HEK293 (cell line): ENCODE results near the gene NAPB.

Experiments
- CTCF ChIA-PET: fragments of 350-600 bp; formaldehyde crosslinking; extraction: SDS; loops from one replicate; lab custom pipeline; 2021; ENCODE audit warnings: antibody characterized with exemption; lab: Yijun Ruan, JAX
- POLR2A ChIA-PET: fragments of 300-600 bp; formaldehyde crosslinking; extraction: SDS; loops from one replicate; lab custom pipeline; 2020; ENCODE audit warnings: antibody characterized with exemption, inconsistent platforms; lab: Yijun Ruan, JAX
- H3K27ac ChIP-seq: fragments of 200-500 bp; sonication (Bioruptor generic); 2 replicates; pipeline ENCODE4 v1.5.1; 2014; ENCODE audit warnings: low read depth, low read length, control low read depth, inconsistent platforms; ENCODE audit errors: extremely low read depth
- H3K36me3 ChIP-seq, 2 experiments: fragments of 200-500 bp in 1 of 2; sonication (Bioruptor generic) in 1 of 2; 1 replicate in 1 of 2; 2 replicates in 1 of 2; pipeline ENCODE4 v1.5.1; 2014 to 2017; ENCODE audit warnings: inconsistent platforms in 2 of 2, low read length in 2 of 2; ENCODE audit not compliant: control insufficient read depth in 2 of 2, insufficient read depth in 1 of 2
- H3K4me1 ChIP-seq: fragments of 200-500 bp; sonication (Bioruptor generic); 2 replicates; pipeline ENCODE4 v1.5.1; 2014; ENCODE audit warnings: mild to moderate bottlenecking, low read length, inconsistent platforms; ENCODE audit not compliant: control insufficient read depth, insufficient read depth
- H3K4me3 ChIP-seq: 2 replicates; pipeline ENCODE4 v1.5.1; 2011; ENCODE audit warnings: low read depth, mild to moderate bottlenecking, control low read depth, low read length, moderate library complexity
- H3K9me3 ChIP-seq: fragments of 200-500 bp; sonication (Bioruptor generic); 2 replicates; pipeline ENCODE4 v1.5.1; 2014; ENCODE audit warnings: low read depth, low read length, inconsistent platforms; ENCODE audit not compliant: control insufficient read depth, insufficient read depth
- HIC1 ChIP-seq: fragments of 450-650 bp; formaldehyde crosslinking; IDR thresholded peaks from 2 replicates; pipeline ENCODE4 v1.5.1; 2016; ENCODE audit warnings: missing biosample characterization, missing genetic modification characterization
- INSM2 ChIP-seq: fragments of 450-650 bp; formaldehyde crosslinking; IDR thresholded peaks from 2 replicates; pipeline ENCODE4 v1.5.1; 2016; ENCODE audit warnings: missing biosample characterization, missing genetic modification characterization
- SP3 ChIP-seq: fragments of 450-650 bp; formaldehyde crosslinking; IDR thresholded peaks from 2 replicates; pipeline ENCODE4 v1.5.1; 2016; ENCODE audit warnings: missing biosample characterization, missing genetic modification characterization
- ZFP3 ChIP-seq: fragments of 450-650 bp; formaldehyde crosslinking; IDR thresholded peaks from 2 replicates; pipeline ENCODE4 v1.5.1; 2016; ENCODE audit warnings: low read depth, missing biosample characterization, missing genetic modification characterization
- ZNF19 ChIP-seq: fragments of 450-650 bp; formaldehyde crosslinking; IDR thresholded peaks from 2 replicates; pipeline ENCODE4; 2016; ENCODE audit warnings: missing biosample characterization, missing genetic modification characterization, low read depth
- ZNF239 ChIP-seq: fragments of 450-650 bp; formaldehyde crosslinking; IDR thresholded peaks from 2 replicates; pipeline ENCODE4 v1.5.1; 2016; ENCODE audit warnings: missing biosample characterization, missing genetic modification characterization
- ZNF24 ChIP-seq: fragments of 450-650 bp; formaldehyde crosslinking; IDR thresholded peaks from 2 replicates; pipeline ENCODE4 v1.5.1; 2016; ENCODE audit warnings: missing biosample characterization, missing genetic modification characterization
- ZNF404 ChIP-seq: fragments of 450-650 bp; formaldehyde crosslinking; IDR thresholded peaks from 2 replicates; pipeline ENCODE4 v1.5.1; 2017; ENCODE audit warnings: missing biosample characterization, missing genetic modification characterization
- ZNF433 ChIP-seq: fragments of 450-650 bp; formaldehyde crosslinking; IDR thresholded peaks from 2 replicates; pipeline ENCODE4 v1.5.1; 2016; ENCODE audit warnings: missing biosample characterization, missing genetic modification characterization, low read depth
- ZNF514 ChIP-seq: fragments of 450-650 bp; formaldehyde crosslinking; IDR thresholded peaks from 2 replicates; pipeline ENCODE4 v1.5.1; 2016; ENCODE audit warnings: missing biosample characterization, missing genetic modification characterization
- ZNF571 ChIP-seq: fragments of 450-650 bp; formaldehyde crosslinking; IDR thresholded peaks from 2 replicates; pipeline ENCODE4 v1.5.0; 2017; ENCODE audit warnings: missing biosample characterization, missing genetic modification characterization
- ZNF585B ChIP-seq: fragments of 450-650 bp; formaldehyde crosslinking; IDR thresholded peaks from 2 replicates; pipeline ENCODE4 v1.5.1; 2016; ENCODE audit warnings: missing biosample characterization, missing genetic modification characterization
- ZNF596 ChIP-seq: fragments of 450-650 bp; IDR thresholded peaks from 2 replicates; pipeline ENCODE4 v1.5.0; 2018; ENCODE audit warnings: missing biosample characterization, mild to moderate bottlenecking, missing genetic modification characterization, moderate library complexity
- ZNF677 ChIP-seq: fragments of 450-650 bp; IDR thresholded peaks from 2 replicates; pipeline ENCODE4 v1.5.0; 2018; ENCODE audit warnings: missing biosample characterization, mild to moderate bottlenecking, missing genetic modification characterization, moderate library complexity
- ZNF701 ChIP-seq: fragments of 450-650 bp; formaldehyde crosslinking; IDR thresholded peaks from 2 replicates; pipeline ENCODE4 v1.5.1; 2016; ENCODE audit warnings: missing biosample characterization, missing genetic modification characterization
- ZNF776 ChIP-seq: fragments of 450-650 bp; formaldehyde crosslinking; IDR thresholded peaks from 2 replicates; pipeline ENCODE4 v1.5.0; 2017; ENCODE audit warnings: missing biosample characterization, missing genetic modification characterization, borderline replicate concordance
- ZNF777 ChIP-seq: fragments of 450-650 bp; formaldehyde crosslinking; IDR thresholded peaks from 2 replicates; pipeline ENCODE4 v1.5.1; 2017; ENCODE audit warnings: missing biosample characterization, missing genetic modification characterization, borderline replicate concordance
- TF ChIP-seq, protein P1 (sequence below): fragments of 450-650 bp; formaldehyde crosslinking; IDR thresholded peaks from 2 replicates; pipeline ENCODE4 v1.5.1; 2017; ENCODE audit warnings: missing biosample characterization, missing genetic modification characterization
- TF ChIP-seq, protein P2 (sequence below): fragments of 450-650 bp; formaldehyde crosslinking; IDR thresholded peaks from 2 replicates; pipeline ENCODE4 v1.5.1; 2016; ENCODE audit warnings: missing biosample characterization, missing genetic modification characterization

The NAPB gene

GRCh38 chr20:23393996-23394775, 27.1 kb downstream of the NAPB start:
- no peak overlapping the region for H3K4me3 ChIP-seq
- ChIA-PET CTCF (interaction anchor here (1.3 kb wide), 1 partner anchor 48 kb away, joined by 4 read pairs; no protein-coding TSS in a partner anchor), POLR2A (no interaction called here)
- H3K4me1 ChIP-seq = no peaks in the 10 kb centered on the region
- H3K36me3 ChIP-seq = peaks cover 11 to 76% of the 10 kb centered on the region in 2 experiments
- no peaks in the 10 kb centered on the region for H3K9me3 ChIP-seq
- H3K27ac ChIP-seq = no peak overlapping the region
- TF ChIP-seq ZFP3 (tag by site-specific recombination) (no peak), INSM2 (tag by site-specific recombination) (no peak), ZNF596 (no peak)

- no peak overlapping the region for H3K27ac ChIP-seq
- ChIA-PET POLR2A (no interaction called here), CTCF (interaction anchor here (1.6 kb wide), 1 partner anchor 11 kb away, joined by 3 read pairs; no protein-coding TSS in a partner anchor)
- peaks cover 21 to 81% of the 10 kb centered on the region in 2 experiments for H3K36me3 ChIP-seq
- no peaks in the 10 kb centered on the region; the same call in 1 of the 2 replicates for H3K9me3 ChIP-seq
- TF ChIP-seq SP3 (tag by site-specific recombination) (no peak), ZNF239 (no peak), ZNF585B (tag by site-specific recombination) (no peak), ZNF677 (no peak), ZNF404 (tag by site-specific recombination) (no peak), ZNF19 (no peak), INSM2 (tag by site-specific recombination) (no peak), ZNF433 (tag by site-specific recombination) (no peak), ZNF777 (tag by site-specific recombination) (no peak), ZNF776 (tag by site-specific recombination) (no peak), ZNF571 (tag by site-specific recombination) (no peak), ZNF24 (no peak), ZNF514 (tag by site-specific recombination) (no peak), HIC1 (tag by site-specific recombination) (no peak), ZNF701 (no peak)
- TF ChIP-seq, protein P1, sequence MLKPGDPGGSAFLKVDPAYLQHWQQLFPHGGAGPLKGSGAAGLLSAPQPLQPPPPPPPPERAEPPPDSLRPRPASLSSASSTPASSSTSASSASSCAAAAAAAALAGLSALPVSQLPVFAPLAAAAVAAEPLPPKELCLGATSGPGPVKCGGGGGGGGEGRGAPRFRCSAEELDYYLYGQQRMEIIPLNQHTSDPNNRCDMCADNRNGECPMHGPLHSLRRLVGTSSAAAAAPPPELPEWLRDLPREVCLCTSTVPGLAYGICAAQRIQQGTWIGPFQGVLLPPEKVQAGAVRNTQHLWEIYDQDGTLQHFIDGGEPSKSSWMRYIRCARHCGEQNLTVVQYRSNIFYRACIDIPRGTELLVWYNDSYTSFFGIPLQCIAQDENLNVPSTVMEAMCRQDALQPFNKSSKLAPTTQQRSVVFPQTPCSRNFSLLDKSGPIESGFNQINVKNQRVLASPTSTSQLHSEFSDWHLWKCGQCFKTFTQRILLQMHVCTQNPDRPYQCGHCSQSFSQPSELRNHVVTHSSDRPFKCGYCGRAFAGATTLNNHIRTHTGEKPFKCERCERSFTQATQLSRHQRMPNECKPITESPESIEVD (tag by site-specific recombination) = no peak
- TF ChIP-seq, protein P2, sequence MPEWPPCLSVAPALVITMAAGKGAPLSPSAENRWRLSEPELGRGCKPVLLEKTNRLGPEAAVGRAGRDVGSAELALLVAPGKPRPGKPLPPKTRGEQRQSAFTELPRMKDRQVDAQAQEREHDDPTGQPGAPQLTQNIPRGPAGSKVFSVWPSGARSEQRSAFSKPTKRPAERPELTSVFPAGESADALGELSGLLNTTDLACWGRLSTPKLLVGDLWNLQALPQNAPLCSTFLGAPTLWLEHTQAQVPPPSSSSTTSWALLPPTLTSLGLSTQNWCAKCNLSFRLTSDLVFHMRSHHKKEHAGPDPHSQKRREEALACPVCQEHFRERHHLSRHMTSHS (tag by site-specific recombination) = no peak
- no peak overlapping the region for H3K4me3 ChIP-seq
- H3K4me1 ChIP-seq = no peaks in the 10 kb centered on the region
Observed at GRCh38 chr20:23391707-23392310, 29.5 kb downstream of the NAPB start.
